Measurements from ENCODE around the gene SIAE. TPM values are rescaled to one million over a fixed set of nuclear protein-coding genes. Genes with fewer than 3 reads are reported as not detected.
"Not testable (repeated sequence)": the region's sequence is repeated elsewhere in the genome, so short reads cannot be mapped to it uniquely, and the experiment has no call there.

SIAE gene
- total RNA-seq, 4 donors from 2014 or later: 4.1 to 6.4 (median 6.1) TPM

DNA sequence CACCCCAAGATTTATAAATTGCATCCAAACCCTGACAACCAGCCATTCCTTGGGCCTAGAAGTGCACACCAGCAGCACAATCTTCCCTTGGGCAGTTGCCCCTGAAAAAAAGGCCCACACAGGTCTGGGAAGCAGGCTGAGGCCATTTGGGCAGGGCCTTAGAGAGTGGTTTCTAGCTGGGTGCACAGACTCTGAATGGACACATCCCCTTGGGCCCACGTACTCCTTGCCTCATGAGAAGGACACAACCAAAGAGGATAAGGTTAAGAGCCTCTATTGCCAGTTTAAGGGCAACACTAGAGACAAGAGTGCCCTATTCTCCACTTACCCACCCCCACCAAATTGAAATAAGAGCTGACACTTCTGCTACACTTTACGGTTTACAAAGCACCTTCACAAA lies 63.2 kb downstream of the SIAE start:
- WGBS, 2 donors: 80 to 87% methylated on average over 2 of the region's 2 CpGs
- no peak for TF ChIP-seq POLR2A (IDR thresholded peaks at IDR 0.05)
- TF ChIP-seq, protein P1, sequence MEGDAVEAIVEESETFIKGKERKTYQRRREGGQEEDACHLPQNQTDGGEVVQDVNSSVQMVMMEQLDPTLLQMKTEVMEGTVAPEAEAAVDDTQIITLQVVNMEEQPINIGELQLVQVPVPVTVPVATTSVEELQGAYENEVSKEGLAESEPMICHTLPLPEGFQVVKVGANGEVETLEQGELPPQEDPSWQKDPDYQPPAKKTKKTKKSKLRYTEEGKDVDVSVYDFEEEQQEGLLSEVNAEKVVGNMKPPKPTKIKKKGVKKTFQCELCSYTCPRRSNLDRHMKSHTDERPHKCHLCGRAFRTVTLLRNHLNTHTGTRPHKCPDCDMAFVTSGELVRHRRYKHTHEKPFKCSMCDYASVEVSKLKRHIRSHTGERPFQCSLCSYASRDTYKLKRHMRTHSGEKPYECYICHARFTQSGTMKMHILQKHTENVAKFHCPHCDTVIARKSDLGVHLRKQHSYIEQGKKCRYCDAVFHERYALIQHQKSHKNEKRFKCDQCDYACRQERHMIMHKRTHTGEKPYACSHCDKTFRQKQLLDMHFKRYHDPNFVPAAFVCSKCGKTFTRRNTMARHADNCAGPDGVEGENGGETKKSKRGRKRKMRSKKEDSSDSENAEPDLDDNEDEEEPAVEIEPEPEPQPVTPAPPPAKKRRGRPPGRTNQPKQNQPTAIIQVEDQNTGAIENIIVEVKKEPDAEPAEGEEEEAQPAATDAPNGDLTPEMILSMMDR (IDR thresholded peaks at IDR 0.05): no peak
- no peak overlapping the region for H3K4me3 ChIP-seq (ENCODE audit: low read depth, poor library complexity, severe bottlenecking)
- intact Hi-C loops (cut with DNase I; ENCODE audit: low total_unique reads): no loop called here
- DNase-seq (ENCODE audit: low spot score in 2 of 2): no peak

DNA sequence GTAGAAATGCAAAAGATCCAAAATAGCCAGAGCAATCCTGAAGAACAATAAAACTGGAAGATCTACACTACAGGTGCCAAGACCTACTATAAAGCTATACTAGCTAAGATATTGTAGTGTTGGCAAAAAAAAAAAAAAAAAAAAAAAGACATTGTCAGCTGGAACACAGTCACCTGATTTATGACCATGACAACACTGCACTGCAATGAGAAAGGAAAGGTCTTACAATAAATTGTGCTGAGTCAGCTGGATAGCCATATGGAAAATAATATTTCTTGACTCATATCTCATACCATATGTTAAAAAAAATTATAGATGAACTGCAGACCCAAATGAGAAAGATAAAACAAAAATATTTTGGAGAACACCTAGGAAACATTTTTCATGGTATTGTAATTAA lies 65.4 kb downstream of the SIAE start:
- no peak for TF ChIP-seq POLR2A (IDR thresholded peaks at IDR 0.05)
- TF ChIP-seq, protein P1 (IDR thresholded peaks at IDR 0.05): no peak
- H3K4me3 ChIP-seq (ENCODE audit: low read depth, poor library complexity, severe bottlenecking): no peak overlapping the region
- no peak for DNase-seq (ENCODE audit: low spot score in 2 of 2)
- intact Hi-C loops (cut with DNase I; ENCODE audit: low total_unique reads): no loop called here

DNA sequence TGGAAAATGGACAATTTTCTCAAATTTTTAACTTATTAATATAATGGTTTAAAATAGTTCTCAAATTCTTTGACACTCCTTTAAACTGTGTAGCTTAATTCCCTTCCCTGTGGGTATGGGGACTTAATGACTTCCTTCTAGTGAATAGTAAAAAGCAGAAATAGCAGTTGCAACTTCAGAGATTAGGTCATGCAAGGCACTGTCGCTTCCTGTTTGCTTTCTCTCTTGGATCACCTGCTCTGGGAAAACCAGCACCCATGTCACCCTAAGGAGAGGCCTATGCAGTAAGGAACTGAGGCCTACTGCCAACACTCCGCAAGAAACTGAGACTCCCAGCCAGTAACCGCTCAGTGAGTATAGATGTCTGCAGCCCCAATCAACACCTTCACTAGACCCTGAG lies 67.8 kb downstream of the SIAE start:
- no peak for DNase-seq (ENCODE audit: low spot score in 2 of 2)
- H3K4me3 ChIP-seq (ENCODE audit: low read depth, poor library complexity, severe bottlenecking): no peak overlapping the region
- WGBS, 2 donors: 75 to 83% methylated on average over 3 of the region's 3 CpGs
- no peak for TF ChIP-seq POLR2A (IDR thresholded peaks at IDR 0.05)
- TF ChIP-seq, protein P1 (IDR thresholded peaks at IDR 0.05): no peak
- intact Hi-C loops (cut with DNase I; ENCODE audit: low total_unique reads): no loop called here

DNA sequence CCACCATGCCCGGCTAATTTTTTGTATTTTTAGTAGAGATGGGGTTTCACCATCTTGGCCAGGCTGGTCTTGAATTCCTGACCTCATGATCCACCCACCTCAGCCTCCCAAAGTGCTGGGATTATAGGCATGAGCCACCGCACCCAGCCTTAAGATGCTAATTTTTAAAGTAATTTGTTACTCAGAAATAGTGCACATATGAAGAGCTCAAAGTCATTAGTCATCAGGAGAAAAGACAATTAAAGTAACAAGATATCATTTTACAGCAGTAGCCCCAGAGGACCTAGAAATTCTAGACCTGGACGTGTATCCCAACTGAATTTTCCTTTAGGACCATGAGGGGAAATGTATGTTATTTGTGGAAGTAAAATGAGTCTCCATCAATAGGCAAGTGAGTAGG lies 70.8 kb downstream of the SIAE start:
- 73 to 76% methylated on average over 3 of the region's 3 CpGs for WGBS, 2 donors
- H3K4me3 ChIP-seq (ENCODE audit: low read depth, poor library complexity, severe bottlenecking); intact Hi-C loops (cut with DNase I; ENCODE audit: low total_unique reads); DNase-seq (ENCODE audit: low spot score in 2 of 2): not testable (repeated sequence)

DNA sequence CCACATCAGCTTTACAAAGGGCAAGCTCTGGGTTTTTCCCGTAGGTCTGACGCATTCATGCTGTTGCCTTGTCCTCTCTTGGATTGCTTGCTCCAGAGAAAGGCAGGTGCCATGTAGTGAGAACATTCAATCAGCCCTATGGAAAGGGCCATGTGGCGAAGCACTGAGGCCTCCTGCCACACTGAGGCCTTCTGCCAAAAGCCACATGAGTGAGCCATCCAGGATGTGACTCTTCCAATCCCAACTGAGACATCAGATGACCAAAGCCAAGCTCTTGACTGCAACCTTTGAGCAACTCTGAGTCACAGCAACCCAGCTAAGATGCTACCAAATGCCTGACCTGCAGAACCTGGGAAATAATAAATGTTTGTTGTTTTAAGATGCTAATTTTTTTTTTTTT lies 71.3 kb downstream of the SIAE start:
- intact Hi-C loops (cut with DNase I; ENCODE audit: low total_unique reads): no loop called here
- H3K4me3 ChIP-seq (ENCODE audit: low read depth, poor library complexity, severe bottlenecking): no peak overlapping the region
- DNase-seq (ENCODE audit: low spot score in 2 of 2): no peak
- TF ChIP-seq POLR2A (IDR thresholded peaks at IDR 0.05): no peak
- TF ChIP-seq, protein P1 (IDR thresholded peaks at IDR 0.05): no peak
- 78 to 88% methylated on average over 3 of the region's 3 CpGs for WGBS, 2 donors

DNA sequence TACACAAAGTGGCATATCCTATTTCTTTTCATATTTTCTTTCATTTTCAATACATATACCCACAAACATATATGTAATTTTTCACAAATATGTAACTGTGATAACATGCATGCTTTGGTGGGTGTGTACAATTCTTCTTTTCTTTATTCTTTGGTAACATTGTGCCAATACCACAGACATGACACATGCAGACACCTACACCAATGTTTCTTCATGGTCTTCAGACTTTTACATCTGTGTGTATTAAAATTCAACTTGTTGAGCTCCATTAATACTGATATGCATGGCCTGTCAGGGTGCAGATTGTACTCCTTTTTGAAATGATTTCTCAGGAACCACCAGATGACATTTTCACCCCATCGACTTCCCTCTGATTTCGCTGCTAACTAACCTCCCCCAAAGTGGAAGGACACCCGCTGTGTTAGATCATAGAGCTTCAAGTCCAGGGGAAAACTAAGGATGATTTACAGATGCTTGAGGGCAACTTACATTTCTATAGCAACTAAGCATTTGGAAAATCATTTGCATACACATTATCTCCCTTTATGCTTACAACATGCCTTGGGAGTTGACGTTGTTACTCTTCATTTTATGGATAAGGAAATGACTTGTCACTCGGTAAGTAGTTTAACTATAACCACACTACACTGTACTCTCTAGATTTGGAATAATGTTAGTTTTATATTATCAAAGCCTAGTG lies 72.8 kb downstream of the SIAE start:
- no peak for DNase-seq (ENCODE audit: low spot score in 2 of 2)
- intact Hi-C loops (cut with DNase I; ENCODE audit: low total_unique reads): no loop called here
- H3K4me3 ChIP-seq (ENCODE audit: low read depth, poor library complexity, severe bottlenecking): no peak overlapping the region
- 42 to 52% methylated on average over 5 of the region's 5 CpGs for WGBS, 2 donors
- TF ChIP-seq, protein P1 (IDR thresholded peaks at IDR 0.05): no peak
- no peak for TF ChIP-seq POLR2A (IDR thresholded peaks at IDR 0.05)
